H9 (cell line): Measurements from ENCODE around the gene KDF1. TPM values are rescaled to one million over a fixed set of nuclear protein-coding genes. Genes with fewer than 3 reads are reported as not detected.
A peak's percentile ranks its signal among the peaks of the same experiment; 100 is the strongest.

Experiments used
- DNase-seq: peaks from one replicate; pipeline ENCODE4 v3.0.0-alpha.2; 2017
- H2AFZ ChIP-seq: one replicate; pipeline ENCODE4 v1.6.1; 2013; ENCODE audit warnings: mild to moderate bottlenecking, low read length, control low read depth, moderate library complexity
- H2AK5ac ChIP-seq: 2 replicates; pipeline ENCODE4 v1.6.1; 2013; ENCODE audit warnings: low read length, control low read depth, mixed read lengths; ENCODE audit not compliant: insufficient read length
- H2BK120ac ChIP-seq: one replicate; pipeline ENCODE4 v1.6.1; 2013; ENCODE audit warnings: low read depth, mild to moderate bottlenecking, low read length, control low read depth, inconsistent platforms; ENCODE audit not compliant: poor library complexity, severe bottlenecking
- H2BK12ac ChIP-seq: 2 replicates; pipeline ENCODE4 v1.6.1; 2013; ENCODE audit warnings: low read length, control low read depth, mixed read lengths, low read depth; ENCODE audit not compliant: insufficient read length
- H2BK15ac ChIP-seq: 2 replicates; pipeline ENCODE4 v1.6.1; 2013; ENCODE audit warnings: low read depth, low read length, control low read depth
- H2BK20ac ChIP-seq: one replicate; pipeline ENCODE4 v1.6.1; 2013; ENCODE audit warnings: low read depth, mild to moderate bottlenecking, low read length, control low read depth, inconsistent platforms; ENCODE audit not compliant: poor library complexity, severe bottlenecking
- H2BK5ac ChIP-seq: 2 replicates; pipeline ENCODE4 v1.6.1; 2013; ENCODE audit warnings: low read length, control low read depth, mixed read lengths; ENCODE audit not compliant: insufficient read length
- H3K14ac ChIP-seq: 2 replicates; pipeline ENCODE4 v1.6.1; 2013; ENCODE audit warnings: low read length, control low read depth; ENCODE audit not compliant: insufficient read depth
- H3K18ac ChIP-seq: 2 replicates; pipeline ENCODE4 v1.6.1; 2013; ENCODE audit warnings: low read depth, mild to moderate bottlenecking, mixed read lengths, low read length, control low read depth; ENCODE audit not compliant: insufficient read length
- H3K23ac ChIP-seq: 2 replicates; pipeline ENCODE4 v1.6.1; 2013; ENCODE audit warnings: low read length, control low read depth, mixed read lengths, low read depth; ENCODE audit not compliant: insufficient read length
- H3K23me2 ChIP-seq: 2 replicates; pipeline ENCODE4 v1.6.1; 2013; ENCODE audit warnings: low read depth, mild to moderate bottlenecking, mixed read lengths, low read length, control low read depth; ENCODE audit not compliant: insufficient read length, poor library complexity, severe bottlenecking
- H3K27ac ChIP-seq: 2 replicates; pipeline ENCODE4 v1.5.1; 2013; ENCODE audit warnings: low read length, control low read depth, mixed read lengths, low read depth; ENCODE audit not compliant: insufficient read length
- H3K27me3 ChIP-seq: 2 replicates; pipeline ENCODE4 v1.6.1; 2013; ENCODE audit warnings: low read length, control low read depth, inconsistent platforms; ENCODE audit not compliant: insufficient read depth
- H3K4ac ChIP-seq: 2 replicates; pipeline ENCODE4 v1.6.1; 2013; ENCODE audit warnings: low read depth, mild to moderate bottlenecking, control low read depth, inconsistent platforms, low read length, moderate library complexity
- H3K4me1 ChIP-seq: 2 replicates; pipeline ENCODE4 v1.6.1; 2013; ENCODE audit warnings: low read length, control low read depth, inconsistent platforms; ENCODE audit not compliant: insufficient read depth
- H3K4me2 ChIP-seq: 2 replicates; pipeline ENCODE4 v1.6.1; 2013; ENCODE audit warnings: low read length, control low read depth, mixed read lengths; ENCODE audit not compliant: insufficient read length, insufficient read depth
- H3K56ac ChIP-seq: 2 replicates; pipeline ENCODE4 v1.6.1; 2013; ENCODE audit warnings: low read depth, mild to moderate bottlenecking, mixed read lengths, low read length, control low read depth; ENCODE audit not compliant: insufficient read length
- H3K79me1 ChIP-seq: 2 replicates; pipeline ENCODE4 v1.6.1; 2013; ENCODE audit warnings: low read depth, mild to moderate bottlenecking, moderate library complexity, low read length, control low read depth, inconsistent platforms; ENCODE audit not compliant: insufficient read depth, poor library complexity, severe bottlenecking
- H3K79me2 ChIP-seq: 2 replicates; pipeline ENCODE4 v1.6.1; 2013; ENCODE audit warnings: low read length, control low read depth, inconsistent platforms; ENCODE audit not compliant: insufficient read depth
- H3K9ac ChIP-seq: 2 replicates; pipeline ENCODE4 v1.6.1; 2013; ENCODE audit warnings: low read length, control low read depth, mixed read lengths; ENCODE audit not compliant: insufficient read length; ENCODE audit errors: extremely low read depth
- H3K9me3 ChIP-seq: one replicate; pipeline ENCODE4 v1.6.1; 2013; ENCODE audit warnings: low read depth, low read length, inconsistent platforms; ENCODE audit not compliant: control insufficient read depth
- H3T11ph ChIP-seq: one replicate; pipeline ENCODE4 v1.6.1; 2013; ENCODE audit warnings: mild to moderate bottlenecking, low read length, control low read depth, inconsistent platforms
- H4K20me1 ChIP-seq: one replicate; pipeline ENCODE4 v1.6.1; 2013; ENCODE audit not compliant: control insufficient read depth, insufficient read length, insufficient read depth
- H4K5ac ChIP-seq: 2 replicates; pipeline ENCODE4 v1.6.1; 2013; ENCODE audit warnings: low read depth, mild to moderate bottlenecking, mixed read lengths, low read length, control low read depth; ENCODE audit not compliant: insufficient read length
- H4K8ac ChIP-seq: replicated peaks from 2 replicates; pipeline ENCODE4 v1.6.1; 2013; ENCODE audit warnings: low read length, control low read depth, mixed read lengths, low read depth; ENCODE audit not compliant: insufficient read length
- H4K91ac ChIP-seq: 2 replicates; pipeline ENCODE4 v1.6.1; 2013; ENCODE audit warnings: low read depth, mild to moderate bottlenecking, moderate library complexity, mixed read lengths, low read length, control low read depth; ENCODE audit not compliant: insufficient read length
- H3K27ac Mint-ChIP-seq, 3 experiments: 2 replicates in 2 of 3; 3 replicates in 1 of 3; pipeline ENCODE4 v1.8.0; 2020 to 2021; ENCODE audit warnings: mixed read lengths in 3 of 3, mild to moderate bottlenecking in 1 of 3, moderate library complexity in 1 of 3
- H3K27me3 Mint-ChIP-seq: 2 replicates; pipeline ENCODE4 v1.8.0; 2021; ENCODE audit warnings: low read depth, mild to moderate bottlenecking, moderate library complexity, mixed read lengths
- H3K36me3 Mint-ChIP-seq, 3 experiments: 2 replicates in 2 of 3; 3 replicates in 1 of 3; pipeline ENCODE4 v1.8.0; 2020 to 2021; ENCODE audit warnings: low read depth in 3 of 3, mixed read lengths in 3 of 3; ENCODE audit not compliant: insufficient read depth in 1 of 3
- H3K4me1 Mint-ChIP-seq, 2 experiments: 2 replicates each; pipeline ENCODE4 v1.8.0; 2020; ENCODE audit warnings: mixed read lengths in 2 of 2
- H3K4me3 Mint-ChIP-seq, 2 experiments: 2 replicates in 1 of 2; 3 replicates in 1 of 2; pipeline ENCODE4 v1.8.0; 2020 to 2021; ENCODE audit warnings: mild to moderate bottlenecking in 2 of 2, mixed read lengths in 2 of 2, moderate library complexity in 1 of 2
- H3K9me3 Mint-ChIP-seq, 2 experiments: 2 replicates in 1 of 2; 3 replicates in 1 of 2; pipeline ENCODE4 v1.8.0; 2020; ENCODE audit warnings: mild to moderate bottlenecking in 2 of 2, mixed read lengths in 2 of 2, moderate library complexity in 1 of 2
- CTCF ChIP-seq: fragments of 200-600 bp; sonication (generic); conservative IDR thresholded peaks from 3 replicates; pipeline ENCODE4 v1.8.0; 2021; ENCODE audit warnings: antibody characterized with exemption, mild to moderate bottlenecking
- WGBS: extraction: QIAGEN DNeasy Blood & Tissue Kit; methylation state at CpG from one replicate; pipeline ENCODE4 v1.1.7; 2013; ENCODE audit warnings: missing lambda C conversion rate, low lambda C conversion rate, mixed read lengths; ENCODE audit not compliant: insufficient read length; ENCODE audit errors: extremely low coverage; 5-methylcytosine and 5-hydroxymethylcytosine counted together
- total RNA-seq: library from RNA; stranded (reverse); gene quantifications from 2 replicates; pipeline ENCODE4 v1.2.1, GENCODE V29; 2021

The KDF1 gene
- total RNA-seq, 1 experiment from 2014 or later = 17.6 TPM

DNA sequence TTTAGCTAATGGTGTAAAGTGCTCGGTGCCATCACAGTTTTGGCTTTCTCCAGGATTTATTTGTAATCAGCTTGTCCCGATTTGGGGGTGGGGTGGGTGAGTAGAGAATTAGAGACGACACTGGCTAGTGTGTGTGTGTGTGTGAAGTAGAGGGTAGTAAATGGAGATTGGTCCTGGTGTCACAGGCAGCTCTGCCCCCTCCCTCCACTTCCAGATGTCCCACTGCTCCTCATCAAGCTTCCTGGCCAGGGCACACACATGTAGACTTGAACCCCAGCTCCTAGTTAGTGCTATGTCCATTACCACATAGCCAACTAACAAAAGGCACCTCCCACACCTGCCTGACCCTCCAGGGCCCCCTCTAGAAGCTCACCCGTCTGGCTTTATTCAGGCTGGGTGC lies 36.4 kb upstream of the KDF1 start:
- H2BK12ac ChIP-seq = no peak overlapping the region
- no peak overlapping the region for H2BK20ac ChIP-seq
- H4K91ac ChIP-seq = no peak overlapping the region
- no peak overlapping the region for H2BK120ac ChIP-seq
- peaks cover 9 to 40% (median 33%) of the 10 kb centered on the region in 3 experiments; a peak in 6 of 7 replicates for H3K36me3 Mint-ChIP-seq
- H3K4me2 ChIP-seq = no peak overlapping the region
- TF ChIP-seq CTCF = no peak
- DNase-seq = peak; percentile 32
- no peak overlapping the region for H3K14ac ChIP-seq
- peak overlapping the region in 2 of 3 experiments; percentile 14 to 98; a peak in 2 of 7 replicates for H3K27ac Mint-ChIP-seq
- no peak overlapping the region for H2BK15ac ChIP-seq
- no peaks in the 10 kb centered on the region for H3K9me3 ChIP-seq
- peak overlapping the region in 1 of 2 experiments; percentile 95; a peak in 2 of 5 replicates for H3K4me3 Mint-ChIP-seq
- peaks cover 19% of the 10 kb centered on the region for H3K4me1 ChIP-seq
- H3K56ac ChIP-seq = no peak overlapping the region
- H4K20me1 ChIP-seq = no peaks in the 10 kb centered on the region
- H3K18ac ChIP-seq = no peak overlapping the region
- no peak overlapping the region for H2BK5ac ChIP-seq
- H3K9ac ChIP-seq = no peak overlapping the region
- H3K4ac ChIP-seq = no peak overlapping the region
- H2AFZ ChIP-seq = no peak overlapping the region
- H3K9me3 Mint-ChIP-seq = no peaks in the 10 kb centered on the region
- H3K79me1 ChIP-seq = no peaks in the 10 kb centered on the region
- no peak overlapping the region for H2AK5ac ChIP-seq
- H3K23ac ChIP-seq = no peak overlapping the region
- H3K23me2 ChIP-seq = peaks cover 18% of the 10 kb centered on the region
- peaks cover 66 to 74% of the 10 kb centered on the region in 2 experiments for H3K4me1 Mint-ChIP-seq
- no CpG with 5 or more reads among the region's 4 CpGs for WGBS
- no peaks in the 10 kb centered on the region for H3K27me3 ChIP-seq
- no peak overlapping the region for H3K27ac ChIP-seq
- H3T11ph ChIP-seq = no peak overlapping the region
- peaks cover 12% of the 10 kb centered on the region for H3K27me3 Mint-ChIP-seq
- H3K79me2 ChIP-seq = peaks cover 3% of the 10 kb centered on the region; the same call in 1 of the 2 replicates
- no peak overlapping the region for H4K8ac ChIP-seq
- H4K5ac ChIP-seq = no peak overlapping the region
